Measurements from ENCODE around the gene ZNF708.

The ZNF708 gene

GRCh38 chr19:21322528-21322927 is 6.7 kb downstream of the ZNF708 start:
- Histone ChIP-seq H3K79me2 (ENCODE audit: low read length) (peaks cover 92% of the 10 kb centered on the region), H3K9ac (ENCODE audit: low read length) (no peak overlapping the region), H3K4me2 (ENCODE audit: low read length) (no peak overlapping the region), H2AFZ (ENCODE audit: low read depth, low read length) (no peak overlapping the region), H3K27ac (ENCODE audit: low read length) (no peak overlapping the region), H3K4me3 (ENCODE audit: low read length) (no peak overlapping the region), H3K36me3 (replicated peaks; ENCODE audit: low read depth, low read length) (peaks cover 71% of the 10 kb centered on the region), H3K27me3 (ENCODE audit: low read depth, low read length) (no peaks in the 10 kb centered on the region), H3K9me3 (ENCODE audit: insufficient read depth, low read length) (peaks cover 30% of the 10 kb centered on the region; the same call in 1 of the 2 replicates), H3K4me1 (ENCODE audit: low read length) (no peaks in the 10 kb centered on the region), H4K20me1 (ENCODE audit: insufficient read depth, low read length) (no peaks in the 10 kb centered on the region; the same call in 1 of the 2 replicates)
- no peak for TF ChIP-seq EZH2phosphoT487 (IDR thresholded peaks at IDR 0.05; ENCODE audit: low read depth)
- TF ChIP-seq, protein P1, sequence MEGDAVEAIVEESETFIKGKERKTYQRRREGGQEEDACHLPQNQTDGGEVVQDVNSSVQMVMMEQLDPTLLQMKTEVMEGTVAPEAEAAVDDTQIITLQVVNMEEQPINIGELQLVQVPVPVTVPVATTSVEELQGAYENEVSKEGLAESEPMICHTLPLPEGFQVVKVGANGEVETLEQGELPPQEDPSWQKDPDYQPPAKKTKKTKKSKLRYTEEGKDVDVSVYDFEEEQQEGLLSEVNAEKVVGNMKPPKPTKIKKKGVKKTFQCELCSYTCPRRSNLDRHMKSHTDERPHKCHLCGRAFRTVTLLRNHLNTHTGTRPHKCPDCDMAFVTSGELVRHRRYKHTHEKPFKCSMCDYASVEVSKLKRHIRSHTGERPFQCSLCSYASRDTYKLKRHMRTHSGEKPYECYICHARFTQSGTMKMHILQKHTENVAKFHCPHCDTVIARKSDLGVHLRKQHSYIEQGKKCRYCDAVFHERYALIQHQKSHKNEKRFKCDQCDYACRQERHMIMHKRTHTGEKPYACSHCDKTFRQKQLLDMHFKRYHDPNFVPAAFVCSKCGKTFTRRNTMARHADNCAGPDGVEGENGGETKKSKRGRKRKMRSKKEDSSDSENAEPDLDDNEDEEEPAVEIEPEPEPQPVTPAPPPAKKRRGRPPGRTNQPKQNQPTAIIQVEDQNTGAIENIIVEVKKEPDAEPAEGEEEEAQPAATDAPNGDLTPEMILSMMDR (IDR thresholded peaks at IDR 0.05; ENCODE audit: low read depth, low read length): no peak

GRCh38 chr19:21321996-21322395 is 7.2 kb downstream of the ZNF708 start:
- H3K4me3 ChIP-seq (ENCODE audit: low read length): no peak overlapping the region
- no peak overlapping the region for H2AFZ ChIP-seq (ENCODE audit: low read depth, low read length)
- H3K79me2 ChIP-seq (ENCODE audit: low read length): peaks cover 94% of the 10 kb centered on the region
- H3K27ac ChIP-seq (ENCODE audit: low read length): no peak overlapping the region
- no peaks in the 10 kb centered on the region for H3K4me1 ChIP-seq (ENCODE audit: low read length)
- no peak overlapping the region for H3K9ac ChIP-seq (ENCODE audit: low read length)
- H3K27me3 ChIP-seq (ENCODE audit: low read depth, low read length): no peaks in the 10 kb centered on the region
- peaks cover 72% of the 10 kb centered on the region for H3K36me3 ChIP-seq (replicated peaks; ENCODE audit: low read depth, low read length)
- TF ChIP-seq, protein P1 (IDR thresholded peaks at IDR 0.05; ENCODE audit: low read depth, low read length): no peak
- TF ChIP-seq EZH2phosphoT487 (IDR thresholded peaks at IDR 0.05; ENCODE audit: low read depth): no peak
- H3K4me2 ChIP-seq (ENCODE audit: low read length): no peak overlapping the region
- no peaks in the 10 kb centered on the region; the same call in 1 of the 2 replicates for H4K20me1 ChIP-seq (ENCODE audit: insufficient read depth, low read length)
- peaks cover 31% of the 10 kb centered on the region; the same call in 1 of the 2 replicates for H3K9me3 ChIP-seq (ENCODE audit: insufficient read depth, low read length)

- Histone ChIP-seq H3K4me2 (ENCODE audit: low read length) (no peak overlapping the region), H3K4me1 (ENCODE audit: low read length) (no peaks in the 10 kb centered on the region), H3K9me3 (ENCODE audit: insufficient read depth, low read length) (peaks cover 27% of the 10 kb centered on the region; the same call in 1 of the 2 replicates), H3K79me2 (ENCODE audit: low read length) (peaks cover 92% of the 10 kb centered on the region), H3K4me3 (ENCODE audit: low read length) (no peak overlapping the region), H3K9ac (ENCODE audit: low read length) (no peak overlapping the region), H4K20me1 (ENCODE audit: insufficient read depth, low read length) (no peaks in the 10 kb centered on the region; the same call in 1 of the 2 replicates), H3K27me3 (ENCODE audit: low read depth, low read length) (no peaks in the 10 kb centered on the region), H3K36me3 (replicated peaks; ENCODE audit: low read depth, low read length) (peaks cover 69% of the 10 kb centered on the region), H2AFZ (ENCODE audit: low read depth, low read length) (no peak overlapping the region), H3K27ac (ENCODE audit: low read length) (no peak overlapping the region)
- TF ChIP-seq, protein P1 (IDR thresholded peaks at IDR 0.05; ENCODE audit: low read depth, low read length): no peak
- TF ChIP-seq EZH2phosphoT487 (IDR thresholded peaks at IDR 0.05; ENCODE audit: low read depth): no peak
Observed at GRCh38 chr19:21321134-21321533, 8.1 kb downstream of the ZNF708 start.

DNA sequence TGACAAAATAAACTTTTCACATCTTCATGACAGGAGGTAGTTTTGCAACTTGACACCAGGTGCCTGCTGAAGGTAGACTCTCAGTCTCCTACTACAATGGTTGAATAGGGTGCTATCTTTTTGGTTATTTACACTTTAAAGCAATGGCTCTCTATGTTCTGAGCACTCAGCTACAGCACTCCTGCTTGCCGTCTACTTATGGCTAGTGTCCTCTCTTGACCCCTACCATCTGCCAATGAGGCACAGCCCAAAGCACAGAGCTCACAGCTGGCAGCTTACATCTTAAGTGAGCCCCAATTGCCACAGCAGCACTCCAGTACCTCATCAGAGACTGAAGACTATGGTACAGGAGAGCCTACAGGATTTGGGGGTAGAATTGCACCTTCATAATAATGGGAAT is 11.4 kb downstream of the ZNF708 start:
- no peak for TF ChIP-seq EZH2phosphoT487 (IDR thresholded peaks at IDR 0.05; ENCODE audit: low read depth)
- TF ChIP-seq, protein P1 (IDR thresholded peaks at IDR 0.05; ENCODE audit: low read depth, low read length): no peak
- no peak overlapping the region for H3K4me3 ChIP-seq (ENCODE audit: low read length)
- no peaks in the 10 kb centered on the region for H3K27me3 ChIP-seq (ENCODE audit: low read depth, low read length)
- H3K4me1 ChIP-seq (ENCODE audit: low read length): no peaks in the 10 kb centered on the region
- peaks cover 12% of the 10 kb centered on the region; the same call in 1 of the 2 replicates for H3K9me3 ChIP-seq (ENCODE audit: insufficient read depth, low read length)
- H4K20me1 ChIP-seq (ENCODE audit: insufficient read depth, low read length): peaks cover 10% of the 10 kb centered on the region; the same call in 1 of the 2 replicates
- no peak overlapping the region for H2AFZ ChIP-seq (ENCODE audit: low read depth, low read length)
- H3K79me2 ChIP-seq (ENCODE audit: low read length): peaks cover 88% of the 10 kb centered on the region
- H3K36me3 ChIP-seq (replicated peaks; ENCODE audit: low read depth, low read length): peaks cover 66% of the 10 kb centered on the region
- no peak overlapping the region for H3K27ac ChIP-seq (ENCODE audit: low read length)
- no peak overlapping the region for H3K4me2 ChIP-seq (ENCODE audit: low read length)
- no peak overlapping the region for H3K9ac ChIP-seq (ENCODE audit: low read length)
